ENCODE measurements around the gene ELFN2.

Gene ELFN2

DNA sequence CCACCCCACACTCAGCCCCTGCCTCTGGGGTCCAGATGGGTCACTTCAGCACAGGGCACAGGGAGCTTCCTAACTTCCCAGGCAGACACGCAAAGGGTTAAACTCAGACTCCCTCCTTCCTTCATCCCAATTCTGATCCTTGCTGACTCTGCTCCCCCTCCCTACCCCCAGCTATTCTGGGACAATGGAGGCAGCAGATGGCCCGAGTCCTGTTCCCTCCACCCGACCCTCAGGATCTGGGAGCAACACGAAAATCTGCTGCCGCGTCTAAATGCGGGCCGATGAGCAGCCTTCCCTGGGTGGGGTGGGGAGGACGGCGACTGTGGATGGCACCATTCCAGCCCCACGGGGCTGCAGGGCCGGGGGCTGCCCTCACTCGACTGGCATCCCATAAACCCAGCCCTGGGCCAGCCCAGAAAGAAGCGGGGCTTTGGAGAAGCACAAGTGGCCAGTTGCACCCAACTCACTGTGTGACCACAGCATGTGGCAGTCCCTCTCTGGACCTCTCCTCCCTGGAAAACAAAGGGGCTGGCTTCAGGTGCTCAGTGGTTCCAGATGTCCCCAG, 40.2 kb upstream of the ELFN2 start:
- TF ChIP-seq POLR2AphosphoS5 (IDR thresholded peaks at IDR 0.05; ENCODE audit: low read depth, low read length) (no peak), SIN3A (IDR thresholded peaks at IDR 0.05; ENCODE audit: borderline replicate concordance, insufficient read depth, low read length) (no peak), REST (IDR thresholded peaks at IDR 0.05; ENCODE audit: insufficient read depth in 1 of 2, low read depth in 2 of 2, low read length in 2 of 2) (no peak), TAF1 (IDR thresholded peaks at IDR 0.05; ENCODE audit: borderline replicate concordance, insufficient read depth, low read length) (no peak), FOXP2 (optimal IDR thresholded peaks at IDR 0.05; ENCODE audit: borderline replicate concordance, extremely low read depth, extremely low read length, insufficient read depth) (no peak)

- TF ChIP-seq REST (IDR thresholded peaks at IDR 0.05; ENCODE audit: insufficient read depth in 1 of 2, low read depth in 2 of 2, low read length in 2 of 2) (peak in 1 of 2 experiments; percentile 61; a peak in 1 of 4 replicates), SIN3A (IDR thresholded peaks at IDR 0.05; ENCODE audit: borderline replicate concordance, insufficient read depth, low read length) (no peak)
Observed at GRCh38 chr22:37464181-37464580, 36.9 kb upstream of the ELFN2 start.

DNA sequence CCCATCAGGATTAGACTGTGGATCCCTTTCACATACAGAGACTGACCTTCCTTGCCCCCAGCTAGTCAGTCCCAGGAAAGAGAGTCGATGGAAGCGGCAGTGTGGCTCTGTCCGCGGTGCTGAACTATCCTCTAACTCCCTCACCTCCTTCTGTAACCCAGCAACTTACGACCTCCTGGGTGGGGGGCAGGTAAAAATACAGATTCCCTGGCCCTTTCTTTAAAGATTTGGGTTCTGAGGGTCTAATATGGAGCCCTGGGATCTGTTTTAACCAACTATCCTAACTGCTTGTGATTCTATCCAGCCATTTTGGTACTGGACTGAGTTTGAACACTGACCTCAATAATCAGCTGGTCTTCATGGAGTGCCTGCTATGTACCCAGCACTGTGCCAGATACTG, 35.7 kb upstream of the ELFN2 start:
- no peak for TF ChIP-seq POLR2AphosphoS5 (IDR thresholded peaks at IDR 0.05; ENCODE audit: low read depth, low read length)
- TF ChIP-seq FOXP2 (optimal IDR thresholded peaks at IDR 0.05; ENCODE audit: borderline replicate concordance, extremely low read depth, extremely low read length, insufficient read depth), result no peak
- TF ChIP-seq REST (IDR thresholded peaks at IDR 0.05; ENCODE audit: insufficient read depth in 1 of 2, low read depth in 2 of 2, low read length in 2 of 2), result peak; percentile 96

DNA sequence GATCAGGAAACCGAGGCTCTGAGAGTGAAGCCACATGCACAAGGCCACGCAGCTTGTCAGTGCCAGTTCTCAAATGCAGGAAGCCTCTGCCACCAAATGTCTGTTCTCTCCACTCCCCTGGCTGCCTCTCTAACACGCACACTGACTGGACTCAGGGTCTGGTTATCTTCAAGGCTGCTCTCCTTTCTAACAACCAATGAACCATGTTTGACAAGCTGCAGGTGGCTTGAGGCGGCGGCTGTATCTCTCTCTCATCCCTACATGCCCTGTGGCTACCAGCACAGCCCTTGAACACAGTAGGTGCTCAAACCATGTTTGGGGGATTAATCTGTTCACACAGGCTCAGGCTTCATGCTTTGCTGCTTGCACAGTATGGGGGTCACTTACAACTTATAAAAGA, 35.2 kb upstream of the ELFN2 start:
- TF ChIP-seq SIN3A (IDR thresholded peaks at IDR 0.05; ENCODE audit: borderline replicate concordance, insufficient read depth, low read length), result no peak
- TF ChIP-seq FOXP2 (optimal IDR thresholded peaks at IDR 0.05; ENCODE audit: borderline replicate concordance, extremely low read depth, extremely low read length, insufficient read depth), result no peak
- no peak for TF ChIP-seq POLR2AphosphoS5 (IDR thresholded peaks at IDR 0.05; ENCODE audit: low read depth, low read length)
- no peak for TF ChIP-seq REST (IDR thresholded peaks at IDR 0.05; ENCODE audit: insufficient read depth in 1 of 2, low read depth in 2 of 2, low read length in 2 of 2)
- TF ChIP-seq TAF1 (IDR thresholded peaks at IDR 0.05; ENCODE audit: borderline replicate concordance, insufficient read depth, low read length), result no peak

DNA sequence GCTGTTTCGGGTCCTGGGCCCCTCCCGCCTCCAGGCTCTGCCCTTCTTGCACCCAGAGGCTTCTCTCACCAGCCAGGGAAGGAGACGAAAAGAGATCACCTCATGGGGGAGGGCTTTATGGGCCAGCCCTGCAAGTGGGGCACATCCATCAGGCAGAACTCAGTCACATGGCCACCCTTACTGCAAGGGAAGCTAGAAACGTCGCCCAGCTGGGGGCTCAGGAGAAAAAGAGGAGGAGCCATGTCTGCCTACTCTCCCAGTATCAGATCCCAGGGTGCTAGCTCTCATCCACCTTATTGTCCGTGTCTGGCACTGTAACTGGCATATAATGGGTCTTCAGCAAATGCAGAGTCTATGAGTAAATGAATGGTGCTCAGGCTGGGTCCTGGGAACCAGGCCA, 34.7 kb upstream of the ELFN2 start:
- TF ChIP-seq REST (IDR thresholded peaks at IDR 0.05; ENCODE audit: insufficient read depth in 1 of 2, low read depth in 2 of 2, low read length in 2 of 2) (no peak), SIN3A (IDR thresholded peaks at IDR 0.05; ENCODE audit: borderline replicate concordance, insufficient read depth, low read length) (no peak), POLR2AphosphoS5 (IDR thresholded peaks at IDR 0.05; ENCODE audit: low read depth, low read length) (no peak), TAF1 (IDR thresholded peaks at IDR 0.05; ENCODE audit: borderline replicate concordance, insufficient read depth, low read length) (no peak), FOXP2 (optimal IDR thresholded peaks at IDR 0.05; ENCODE audit: borderline replicate concordance, extremely low read depth, extremely low read length, insufficient read depth) (no peak)

Measured in PFSK-1 (cell line).